ENCODE results near the gene GLIS2. TPM values are rescaled to one million over a fixed set of nuclear protein-coding genes. Genes with fewer than 3 reads are reported as not detected.
A peak's percentile ranks its signal among the peaks of the same experiment; 100 is the strongest.

Gene GLIS2
- total and polyA plus RNA-seq, 12 donors: 6.9 to 16.9 (median 13.9) TPM

DNA sequence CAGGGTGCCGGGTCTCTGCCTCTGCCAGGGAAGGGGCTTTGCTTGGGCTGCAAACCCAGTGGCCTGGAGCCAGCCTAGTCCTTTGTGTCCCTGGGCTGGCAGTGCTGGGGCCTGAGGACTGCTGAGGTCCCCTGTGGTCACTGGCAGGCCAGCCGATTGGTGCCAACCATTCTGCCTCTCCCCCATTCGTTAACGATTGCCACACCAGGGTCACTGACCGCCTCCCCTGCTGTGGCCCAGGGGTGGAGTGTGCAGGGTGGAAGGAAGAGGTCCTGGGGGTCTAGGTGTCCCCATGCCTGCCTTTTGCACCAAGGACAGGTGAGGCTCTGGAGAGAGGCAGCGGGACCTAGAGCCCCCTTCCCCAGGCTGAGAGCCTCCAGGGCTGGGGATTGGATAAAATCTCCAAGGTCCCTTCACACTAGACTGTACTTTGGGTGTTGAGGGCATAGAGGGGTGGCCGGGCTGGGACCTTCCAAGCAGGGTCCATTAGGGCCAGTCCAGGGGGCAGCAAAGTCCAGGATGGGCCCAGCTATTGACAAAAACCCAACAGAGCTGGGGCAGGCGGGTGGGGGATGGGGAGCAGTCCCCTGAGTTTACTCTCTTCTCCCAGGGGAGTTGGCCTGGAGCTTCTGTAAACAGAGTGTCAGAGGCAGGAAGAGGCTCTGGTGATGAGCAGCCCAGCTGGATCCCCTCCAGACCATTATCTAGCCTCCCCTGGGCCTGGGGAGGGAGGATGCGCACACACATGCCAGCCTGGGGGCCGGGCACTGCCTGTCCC lies 56.9 kb downstream of the GLIS2 start:
- ATAC-seq (peak in 1 of 8 donors; percentile 9), DNase-seq (peak in 1 of 2 donors; percentile 47)
- Histone ChIP-seq H3K27me3 (no peaks in the 10 kb centered on the region), H3K4me3 (peak overlapping the region; percentile 54 to 71 (median 62)), H3K27ac (peak overlapping the region in 9 of 10 donors; percentile 76 to 88 (median 83)), H3K9me3 (no peaks in the 10 kb centered on the region), H3K4me1 (peaks cover 39 to 91% (median 75%) of the 10 kb centered on the region in 9 donors), H3K36me3 (peaks cover 0 to 12% (median 0%) of the 10 kb centered on the region in 9 donors)
- TF ChIP-seq, protein P1, sequence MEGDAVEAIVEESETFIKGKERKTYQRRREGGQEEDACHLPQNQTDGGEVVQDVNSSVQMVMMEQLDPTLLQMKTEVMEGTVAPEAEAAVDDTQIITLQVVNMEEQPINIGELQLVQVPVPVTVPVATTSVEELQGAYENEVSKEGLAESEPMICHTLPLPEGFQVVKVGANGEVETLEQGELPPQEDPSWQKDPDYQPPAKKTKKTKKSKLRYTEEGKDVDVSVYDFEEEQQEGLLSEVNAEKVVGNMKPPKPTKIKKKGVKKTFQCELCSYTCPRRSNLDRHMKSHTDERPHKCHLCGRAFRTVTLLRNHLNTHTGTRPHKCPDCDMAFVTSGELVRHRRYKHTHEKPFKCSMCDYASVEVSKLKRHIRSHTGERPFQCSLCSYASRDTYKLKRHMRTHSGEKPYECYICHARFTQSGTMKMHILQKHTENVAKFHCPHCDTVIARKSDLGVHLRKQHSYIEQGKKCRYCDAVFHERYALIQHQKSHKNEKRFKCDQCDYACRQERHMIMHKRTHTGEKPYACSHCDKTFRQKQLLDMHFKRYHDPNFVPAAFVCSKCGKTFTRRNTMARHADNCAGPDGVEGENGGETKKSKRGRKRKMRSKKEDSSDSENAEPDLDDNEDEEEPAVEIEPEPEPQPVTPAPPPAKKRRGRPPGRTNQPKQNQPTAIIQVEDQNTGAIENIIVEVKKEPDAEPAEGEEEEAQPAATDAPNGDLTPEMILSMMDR (IDR thresholded peaks at IDR 0.05): no peak
- 60 to 67% methylated on average over 10 of the region's 10 CpGs for WGBS, 2 donors
- intact Hi-C loops (cut with DNase I): no loop called here

DNA sequence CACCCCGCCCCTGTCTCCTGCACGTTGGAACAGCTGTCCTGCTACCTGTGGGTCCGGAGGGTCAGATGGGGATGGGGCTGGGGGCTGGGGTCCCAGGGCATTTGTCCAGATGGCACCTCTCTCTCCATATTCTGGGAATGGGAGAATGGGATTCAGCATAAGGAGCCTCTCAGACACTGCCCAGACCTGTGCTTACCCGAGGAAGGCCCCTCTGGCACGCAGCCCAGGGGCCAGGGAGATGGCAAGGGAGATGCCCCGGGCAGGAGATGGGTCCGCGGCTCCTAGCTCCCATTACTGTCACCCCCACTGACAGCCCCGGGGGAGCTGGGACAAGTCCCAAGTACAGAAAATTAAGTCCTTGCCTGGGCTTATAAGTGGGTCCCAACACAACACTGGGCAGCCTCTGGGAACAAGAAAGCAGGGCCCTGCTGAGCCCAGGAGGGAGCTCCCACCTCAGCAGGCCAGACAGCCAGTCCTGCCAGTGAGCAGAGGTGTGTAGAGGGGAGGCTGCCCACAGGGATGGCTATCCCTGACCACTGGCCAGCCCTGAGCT lies 57.6 kb downstream of the GLIS2 start:
- intact Hi-C loops (cut with DNase I): no loop called here
- Histone ChIP-seq H3K9me3 (no peaks in the 10 kb centered on the region), H3K36me3 (peaks cover 0 to 8% (median 0%) of the 10 kb centered on the region in 9 donors), H3K27me3 (no peaks in the 10 kb centered on the region), H3K27ac (peak overlapping the region in 9 of 10 donors; percentile 44 to 88 (median 83)), H3K4me1 (peaks cover 42 to 95% (median 81%) of the 10 kb centered on the region in 9 donors), H3K4me3 (peak overlapping the region; percentile 38 to 71 (median 62))
- TF ChIP-seq, protein P1 (IDR thresholded peaks at IDR 0.05): no peak
- peak in 1 of 2 donors; percentile 26 for DNase-seq
- WGBS, 2 donors: 40 to 43% methylated on average over 9 of the region's 9 CpGs
- ATAC-seq: no peak

GRCh38 chr16:4373909-4374742 lies 58.3 kb downstream of the GLIS2 start:
- H3K36me3 ChIP-seq: peaks cover 0 to 14% (median 0%) of the 10 kb centered on the region in 9 donors
- ATAC-seq (peak in 5 of 8 donors; percentile 2 to 16 (median 7)), DNase-seq (peak; percentile 67 to 68)
- TF ChIP-seq, protein P1 (IDR thresholded peaks at IDR 0.05): no peak
- peak overlapping the region; percentile 38 to 71 (median 62) for H3K4me3 ChIP-seq
- H3K4me1 ChIP-seq: peaks cover 42 to 97% (median 83%) of the 10 kb centered on the region in 9 donors
- peak overlapping the region in 9 of 10 donors; percentile 65 to 88 (median 83) for H3K27ac ChIP-seq
- intact Hi-C loops (cut with DNase I): loop anchor here in 1 of 10 donors (2.0 kb wide), 1 partner anchor 15 kb away; no protein-coding TSS in a partner anchor
- no peaks in the 10 kb centered on the region for H3K9me3 ChIP-seq
- 28 to 30% methylated on average over 30 of the region's 30 CpGs for WGBS, 2 donors
- H3K27me3 ChIP-seq: no peaks in the 10 kb centered on the region

- intact Hi-C loops (cut with DNase I): loop anchor here in 1 of 10 donors (2.0 kb wide), 1 partner anchor 13 kb away; no protein-coding TSS in a partner anchor
- 79 to 82% methylated on average over 15 of the region's 15 CpGs for WGBS, 2 donors
- H3K4me3 ChIP-seq: peak overlapping the region in 7 of 10 donors; percentile 3 to 69 (median 27)
- H3K27ac ChIP-seq: peak overlapping the region; percentile 11 to 88 (median 82)
- no peaks in the 10 kb centered on the region for H3K9me3 ChIP-seq
- ATAC-seq (no peak), DNase-seq (no peak)
- TF ChIP-seq, protein P1 (IDR thresholded peaks at IDR 0.05): no peak
- H3K4me1 ChIP-seq: peaks cover 42 to 89% (median 75%) of the 10 kb centered on the region in 9 donors
- no peaks in the 10 kb centered on the region for H3K27me3 ChIP-seq
- peaks cover 0 to 23% (median 0%) of the 10 kb centered on the region in 9 donors for H3K36me3 ChIP-seq
Measured at GRCh38 chr16:4375717-4376116, 59.9 kb downstream of the GLIS2 start.

All from heart right ventricle (tissue), 16 donors.